PFSK-1 (cell line): ENCODE results near the gene EEF1G.

Source experiments
- FOXP2 ChIP-seq: optimal IDR thresholded peaks from 2 replicates; pipeline ENCODE3; 2011; ENCODE audit warnings: borderline replicate concordance, control low read depth, inconsistent platforms; ENCODE audit not compliant: insufficient read depth; ENCODE audit errors: extremely low read length, extremely low read depth
- POLR2AphosphoS5 ChIP-seq: IDR thresholded peaks from 2 replicates; pipeline ENCODE4 v1.6.1; 2012; ENCODE audit warnings: low read depth, mild to moderate bottlenecking, control low read depth, low read length, moderate library complexity
- REST ChIP-seq, 2 experiments: IDR thresholded peaks; 2 replicates each; pipeline versions ENCODE4 v1.6.1 to v1.8.0; 2011 to 2012; ENCODE audit warnings: low read depth in 2 of 2, low read length in 2 of 2, control low read depth in 1 of 2, inconsistent platforms in 1 of 2, mild to moderate bottlenecking in 1 of 2, moderate library complexity in 1 of 2; ENCODE audit not compliant: insufficient read depth in 1 of 2
- SIN3A ChIP-seq: IDR thresholded peaks from 2 replicates; pipeline ENCODE4 v1.6.1; 2012; ENCODE audit warnings: mild to moderate bottlenecking, low read length, moderate library complexity, borderline replicate concordance; ENCODE audit not compliant: insufficient read depth
- TAF1 ChIP-seq: IDR thresholded peaks from 2 replicates; pipeline ENCODE4 v1.6.1; 2012; ENCODE audit warnings: low read length, control low read depth, borderline replicate concordance; ENCODE audit not compliant: insufficient read depth

Gene EEF1G

GRCh38 chr11:62555464-62556107 lies 18.1 kb downstream of the EEF1G start:
- TF ChIP-seq SIN3A (0 out of 2 replicates have a peak, but pooled peaks have one; percentile 33), TAF1 (no peak), FOXP2 (no peak)

GRCh38 chr11:62554387-62555167 lies 19.1 kb downstream of the EEF1G start:
- no peak for TF ChIP-seq POLR2AphosphoS5
- TF ChIP-seq TAF1: no peak
- TF ChIP-seq FOXP2: no peak
- TF ChIP-seq SIN3A: no peak
- TF ChIP-seq REST (IDR thresholded peaks at IDR 0.05; ENCODE audit: insufficient read depth in 1 of 2, low read depth in 2 of 2, low read length in 2 of 2): no peak

- TF ChIP-seq TAF1 (no peak), REST (IDR thresholded peaks at IDR 0.05; ENCODE audit: insufficient read depth in 1 of 2, low read depth in 2 of 2, low read length in 2 of 2) (no peak), POLR2AphosphoS5 (no peak)
Observed at GRCh38 chr11:62553839-62554361, 19.8 kb downstream of the EEF1G start.

- TF ChIP-seq REST (IDR thresholded peaks at IDR 0.05; ENCODE audit: insufficient read depth in 1 of 2, low read depth in 2 of 2, low read length in 2 of 2): no peak
- peak; percentile 95 for TF ChIP-seq FOXP2
- TF ChIP-seq POLR2AphosphoS5: peak; percentile 74; the same call in 1 of the 2 replicates
- no peak for TF ChIP-seq TAF1
- no peak for TF ChIP-seq SIN3A
Observed at GRCh38 chr11:62553080-62553838, 20.4 kb downstream of the EEF1G start.

- TF ChIP-seq SIN3A: no peak
- TF ChIP-seq POLR2AphosphoS5: no peak
- no peak for TF ChIP-seq FOXP2
- TF ChIP-seq REST (IDR thresholded peaks at IDR 0.05; ENCODE audit: insufficient read depth in 1 of 2, low read depth in 2 of 2, low read length in 2 of 2): no peak
- no peak for TF ChIP-seq TAF1
Observed at GRCh38 chr11:62552485-62553079, 21.1 kb downstream of the EEF1G start.
